Smooth muscle cell (in vitro differentiated cells): Measurements from ENCODE around the gene CDC37L1. TPM values are rescaled to one million over a fixed set of nuclear protein-coding genes. Genes with fewer than 3 reads are reported as not detected.
"Not testable (repeated sequence)": the region's sequence is repeated elsewhere in the genome, so short reads cannot be mapped to it uniquely, and the experiment has no call there.

Experiments
- DNase-seq: peaks from one replicate; lab custom pipeline; 2025; ENCODE audit not compliant: unreplicated experiment; lab: John Stamatoyannopoulos, UW
- H2AFZ ChIP-seq: fragments of 200-600 bp; sonication (generic); 2 replicates; pipeline ENCODE4 v1.6.0; 2016; ENCODE audit warnings: antibody characterized with exemption, low read depth, mild to moderate bottlenecking
- H3F3A ChIP-seq: fragments of 200-600 bp; sonication (generic); 2 replicates; pipeline ENCODE4 v1.6.0; 2017; ENCODE audit warnings: antibody characterized with exemption, low read depth
- H3K27ac ChIP-seq: fragments of 200-600 bp; sonication (generic); 2 replicates; pipeline ENCODE4 v1.5.1; 2016; ENCODE audit warnings: low read depth, mild to moderate bottlenecking
- H3K27me3 ChIP-seq: fragments of 200-600 bp; sonication (generic); 2 replicates; pipeline ENCODE4 v1.6.1; 2016; ENCODE audit warnings: low read depth, mild to moderate bottlenecking
- H3K36me3 ChIP-seq: fragments of 200-600 bp; sonication (generic); 2 replicates; pipeline ENCODE4 v1.5.1; 2016; ENCODE audit warnings: low read depth
- H3K4me1 ChIP-seq: fragments of 200-600 bp; sonication (generic); 2 replicates; pipeline ENCODE4 v1.5.1; 2016; ENCODE audit warnings: low read depth
- H3K4me2 ChIP-seq: fragments of 200-600 bp; sonication (generic); 2 replicates; pipeline ENCODE4 v1.6.0; 2016; ENCODE audit warnings: mild to moderate bottlenecking
- H3K4me3 ChIP-seq: fragments of 200-600 bp; sonication (generic); 2 replicates; pipeline ENCODE4 v1.5.1; 2016; ENCODE audit warnings: mild to moderate bottlenecking
- H3K79me2 ChIP-seq: fragments of 200-600 bp; sonication (generic); 2 replicates; pipeline ENCODE4 v1.6.0; 2016; ENCODE audit warnings: low read depth, mild to moderate bottlenecking
- H3K9ac ChIP-seq: fragments of 200-600 bp; sonication (generic); 2 replicates; pipeline ENCODE4 v1.6.0; 2016; ENCODE audit warnings: low read depth
- H3K9me3 ChIP-seq: fragments of 200-600 bp; sonication (generic); replicated peaks from 2 replicates; pipeline ENCODE4 v1.5.1; 2016; ENCODE audit warnings: low read depth
- H4K20me1 ChIP-seq: fragments of 200-600 bp; sonication (generic); 2 replicates; pipeline ENCODE4 v1.6.0; 2016; ENCODE audit warnings: low read depth
- WGBS: methylation state at CpG from one replicate; pipeline ENCODE4 v1.1.7; 2016; ENCODE audit warnings: low lambda C conversion rate; 5-methylcytosine and 5-hydroxymethylcytosine counted together
- polyA plus RNA-seq: library from polyadenylated mRNA; unstranded; fragments of >200 nt; fragmentation: Nextera tagmentation; extraction: Ambion mirVana; gene quantifications from 2 replicates; pipeline ENCODE4 v1.2.1, GENCODE V29; 2016
- total RNA-seq: library from RNA; depleted of rRNA; stranded (reverse); fragments of >200 nt; gene quantifications from 2 replicates; pipeline ENCODE4 v1.2.3, GENCODE V29; 2014
- TF ChIP-seq, protein P1 (sequence below): fragments of 200-600 bp; sonication (generic); IDR thresholded peaks from 2 replicates; pipeline ENCODE4 v1.5.1; 2017; ENCODE audit warnings: borderline replicate concordance, mild to moderate bottlenecking, antibody characterized with exemption; ENCODE audit not compliant: insufficient read depth, poor library complexity, severe bottlenecking

The CDC37L1 gene
- total and polyA plus RNA-seq, 2 experiments from 2014 or later = 16.0 to 19.2 TPM

DNA sequence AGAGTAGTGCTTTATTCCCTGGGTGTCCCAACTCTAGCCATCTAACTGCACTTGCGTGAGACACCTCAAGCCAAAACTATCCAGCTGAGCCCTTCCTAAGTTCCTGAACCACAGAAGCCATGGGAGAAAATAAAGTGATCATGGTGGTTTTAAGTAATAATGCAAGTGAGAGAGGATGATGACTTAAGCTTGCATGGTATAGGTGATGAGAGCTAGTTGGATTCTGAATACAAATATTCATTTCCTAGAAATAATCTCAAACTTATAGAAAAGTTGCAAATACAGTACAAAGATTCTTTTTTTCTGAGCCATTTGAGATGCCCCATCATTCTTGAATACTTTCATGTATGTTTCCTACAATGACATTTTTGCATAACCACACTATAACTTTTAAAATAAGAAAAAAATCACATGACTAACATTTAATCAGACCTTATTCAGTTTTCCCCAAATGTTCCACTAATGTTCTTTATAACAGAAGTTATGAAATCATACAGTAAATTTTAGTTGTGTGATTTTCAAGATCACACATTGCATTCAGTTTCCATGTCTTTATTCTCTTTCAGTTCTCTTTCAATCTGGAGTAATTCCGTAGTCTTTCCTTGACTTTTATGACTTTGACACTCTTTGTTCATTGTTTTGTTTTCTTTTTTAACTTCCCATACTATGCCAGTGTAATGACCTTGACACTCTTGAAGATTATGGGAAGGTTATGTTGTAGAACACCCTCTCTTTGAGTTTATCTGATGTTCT lies 67.1 kb downstream of the CDC37L1 start:
- H3K4me1 ChIP-seq = no peaks in the 10 kb centered on the region
- H3K9ac ChIP-seq = no peak overlapping the region
- WGBS = 96% methylated on average over 2 of the region's 2 CpGs
- H3K27me3 ChIP-seq = no peaks in the 10 kb centered on the region
- peaks cover 4% of the 10 kb centered on the region for H3F3A ChIP-seq
- TF ChIP-seq, protein P1, sequence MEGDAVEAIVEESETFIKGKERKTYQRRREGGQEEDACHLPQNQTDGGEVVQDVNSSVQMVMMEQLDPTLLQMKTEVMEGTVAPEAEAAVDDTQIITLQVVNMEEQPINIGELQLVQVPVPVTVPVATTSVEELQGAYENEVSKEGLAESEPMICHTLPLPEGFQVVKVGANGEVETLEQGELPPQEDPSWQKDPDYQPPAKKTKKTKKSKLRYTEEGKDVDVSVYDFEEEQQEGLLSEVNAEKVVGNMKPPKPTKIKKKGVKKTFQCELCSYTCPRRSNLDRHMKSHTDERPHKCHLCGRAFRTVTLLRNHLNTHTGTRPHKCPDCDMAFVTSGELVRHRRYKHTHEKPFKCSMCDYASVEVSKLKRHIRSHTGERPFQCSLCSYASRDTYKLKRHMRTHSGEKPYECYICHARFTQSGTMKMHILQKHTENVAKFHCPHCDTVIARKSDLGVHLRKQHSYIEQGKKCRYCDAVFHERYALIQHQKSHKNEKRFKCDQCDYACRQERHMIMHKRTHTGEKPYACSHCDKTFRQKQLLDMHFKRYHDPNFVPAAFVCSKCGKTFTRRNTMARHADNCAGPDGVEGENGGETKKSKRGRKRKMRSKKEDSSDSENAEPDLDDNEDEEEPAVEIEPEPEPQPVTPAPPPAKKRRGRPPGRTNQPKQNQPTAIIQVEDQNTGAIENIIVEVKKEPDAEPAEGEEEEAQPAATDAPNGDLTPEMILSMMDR = no peak
- no peaks in the 10 kb centered on the region for H3K36me3 ChIP-seq
- H3K9me3 ChIP-seq = no peaks in the 10 kb centered on the region
- H2AFZ ChIP-seq = no peak overlapping the region
- H4K20me1 ChIP-seq = no peaks in the 10 kb centered on the region
- no peak for DNase-seq
- H3K4me3 ChIP-seq = no peak overlapping the region
- no peak overlapping the region for H3K4me2 ChIP-seq
- H3K27ac ChIP-seq = no peak overlapping the region
- no peaks in the 10 kb centered on the region for H3K79me2 ChIP-seq

DNA sequence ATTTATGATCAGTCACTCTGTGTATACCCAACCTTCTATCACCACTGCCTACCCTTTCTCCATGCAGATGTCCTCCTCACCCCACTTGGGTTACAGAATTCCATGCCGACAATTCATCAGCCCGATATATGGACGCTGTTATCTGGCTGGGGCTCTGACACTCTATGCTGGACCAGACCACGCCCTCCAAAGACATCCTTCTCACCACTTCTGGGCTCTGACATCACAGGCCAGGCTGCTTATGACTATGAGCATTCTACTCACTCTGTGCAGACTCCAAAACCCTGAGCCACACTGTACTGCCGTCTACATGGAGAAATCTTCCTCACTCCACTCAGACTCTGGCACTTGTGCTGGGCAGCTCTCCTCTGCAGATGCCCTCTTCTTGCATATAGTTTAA lies 69.2 kb downstream of the CDC37L1 start:
- Histone ChIP-seq H3K9me3 (no peaks in the 10 kb centered on the region), H3K4me2 (no peak overlapping the region), H2AFZ (no peak overlapping the region), H4K20me1 (no peaks in the 10 kb centered on the region), H3K27ac (no peak overlapping the region), H3K9ac (no peak overlapping the region), H3K27me3 (no peaks in the 10 kb centered on the region), H3K4me1 (no peaks in the 10 kb centered on the region), H3K4me3 (no peak overlapping the region), H3K79me2 (no peaks in the 10 kb centered on the region), H3F3A (no peaks in the 10 kb centered on the region), H3K36me3 (no peaks in the 10 kb centered on the region)
- TF ChIP-seq, protein P1 = no peak
- no peak for DNase-seq
- WGBS = 62% methylated on average over 5 of the region's 5 CpGs

DNA sequence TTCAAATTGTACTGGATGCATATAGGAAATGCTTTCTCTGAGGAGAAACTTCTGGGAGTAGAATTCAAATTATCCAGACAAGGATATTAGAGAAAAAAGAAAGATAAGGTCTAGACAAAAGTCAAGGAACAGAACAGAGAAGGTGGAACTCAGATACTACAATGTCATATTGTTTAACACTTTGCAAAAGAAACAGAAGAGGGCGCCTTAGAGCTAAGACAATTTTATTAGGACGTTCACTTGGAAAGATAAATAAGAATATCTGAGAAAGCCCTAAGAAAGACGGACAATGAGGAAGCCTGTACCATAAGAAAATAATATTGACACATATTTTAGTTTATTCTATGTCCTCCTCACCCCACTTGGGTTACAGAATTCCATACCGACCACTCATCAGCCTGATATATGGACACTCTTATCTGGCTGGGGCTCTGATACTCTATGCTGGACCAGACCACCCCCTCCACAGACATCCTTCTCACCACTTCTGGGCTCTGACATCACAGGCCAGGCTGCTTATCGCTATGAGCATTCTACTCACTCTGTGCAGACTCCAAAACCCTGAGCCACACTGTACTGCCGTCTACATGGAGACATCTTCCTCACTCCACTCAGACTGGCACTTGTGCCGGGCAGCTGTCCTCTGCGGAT lies 70.8 kb downstream of the CDC37L1 start:
- TF ChIP-seq, protein P1 = peak; percentile 60
- H3F3A ChIP-seq = no peaks in the 10 kb centered on the region
- H3K4me3 ChIP-seq = no peak overlapping the region
- no peak overlapping the region for H3K9ac ChIP-seq
- 14% methylated on average over 8 of the region's 8 CpGs for WGBS
- no peaks in the 10 kb centered on the region for H3K9me3 ChIP-seq
- no peaks in the 10 kb centered on the region for H4K20me1 ChIP-seq
- H3K27me3 ChIP-seq = no peaks in the 10 kb centered on the region
- DNase-seq = no peak
- no peaks in the 10 kb centered on the region for H3K4me1 ChIP-seq
- peak overlapping the region; percentile 52 for H3K27ac ChIP-seq
- H3K36me3 ChIP-seq = no peaks in the 10 kb centered on the region
- H3K79me2 ChIP-seq = no peaks in the 10 kb centered on the region
- no peak overlapping the region for H2AFZ ChIP-seq
- peak overlapping the region; percentile 64 for H3K4me2 ChIP-seq

DNA sequence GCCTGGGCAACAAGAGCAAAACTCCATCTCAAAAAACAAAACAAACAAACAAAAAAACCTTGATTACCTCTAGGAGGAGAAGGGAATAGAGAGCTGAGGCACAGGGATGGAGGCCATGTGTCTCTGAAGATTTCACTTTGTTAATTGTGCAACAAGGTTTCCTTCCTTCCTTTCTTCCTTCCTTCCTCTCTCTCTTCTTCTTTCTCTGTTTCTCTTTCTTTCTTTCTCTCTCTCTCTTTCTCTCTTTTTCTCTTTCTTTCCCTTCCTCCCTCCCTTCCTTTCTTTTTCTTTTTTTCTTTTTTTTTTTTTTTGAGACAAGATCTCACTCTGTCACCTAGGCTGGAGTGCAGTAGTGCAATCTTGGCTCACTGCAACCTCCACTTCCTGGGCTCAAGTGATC lies 75.2 kb downstream of the CDC37L1 start:
- H3F3A ChIP-seq, DNase-seq, H2AFZ ChIP-seq, H3K27me3 ChIP-seq, H3K27ac ChIP-seq, H3K4me2 ChIP-seq, H3K9ac ChIP-seq, H3K4me1 ChIP-seq, H3K4me3 ChIP-seq, H4K20me1 ChIP-seq, H3K79me2 ChIP-seq, H3K9me3 ChIP-seq, H3K36me3 ChIP-seq: not testable (repeated sequence)
